PC-3 (cell line): ENCODE data around the gene FBXO5.

Source experiments
- EZH2 ChIP-seq: fragments of 300-600 bp; sonication (generic); IDR thresholded peaks from one replicate; pipeline ENCODE4 v1.6.1; 2017; ENCODE audit warnings: antibody characterized with exemption, mild to moderate bottlenecking, low read length; ENCODE audit not compliant: unreplicated experiment
- TF ChIP-seq, protein P1 (sequence below): fragments of 300-600 bp; sonication (generic); conservative IDR thresholded peaks from 2 replicates; pipeline ENCODE4 v1.5.1; 2017; ENCODE audit warnings: antibody characterized with exemption, low read depth, mild to moderate bottlenecking, low read length

- TF ChIP-seq, protein P1, sequence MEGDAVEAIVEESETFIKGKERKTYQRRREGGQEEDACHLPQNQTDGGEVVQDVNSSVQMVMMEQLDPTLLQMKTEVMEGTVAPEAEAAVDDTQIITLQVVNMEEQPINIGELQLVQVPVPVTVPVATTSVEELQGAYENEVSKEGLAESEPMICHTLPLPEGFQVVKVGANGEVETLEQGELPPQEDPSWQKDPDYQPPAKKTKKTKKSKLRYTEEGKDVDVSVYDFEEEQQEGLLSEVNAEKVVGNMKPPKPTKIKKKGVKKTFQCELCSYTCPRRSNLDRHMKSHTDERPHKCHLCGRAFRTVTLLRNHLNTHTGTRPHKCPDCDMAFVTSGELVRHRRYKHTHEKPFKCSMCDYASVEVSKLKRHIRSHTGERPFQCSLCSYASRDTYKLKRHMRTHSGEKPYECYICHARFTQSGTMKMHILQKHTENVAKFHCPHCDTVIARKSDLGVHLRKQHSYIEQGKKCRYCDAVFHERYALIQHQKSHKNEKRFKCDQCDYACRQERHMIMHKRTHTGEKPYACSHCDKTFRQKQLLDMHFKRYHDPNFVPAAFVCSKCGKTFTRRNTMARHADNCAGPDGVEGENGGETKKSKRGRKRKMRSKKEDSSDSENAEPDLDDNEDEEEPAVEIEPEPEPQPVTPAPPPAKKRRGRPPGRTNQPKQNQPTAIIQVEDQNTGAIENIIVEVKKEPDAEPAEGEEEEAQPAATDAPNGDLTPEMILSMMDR: no peak
- no peak for TF ChIP-seq EZH2
Observed at GRCh38 chr6:153003366-153003690, 20.5 kb upstream of the FBXO5 start.
